T-cell (primary cell): ENCODE data around the gene ZNF502. TPM values are rescaled to one million over a fixed set of nuclear protein-coding genes. Genes with fewer than 3 reads are reported as not detected.
A peak's percentile ranks its signal among the peaks of the same experiment; 100 is the strongest.

Source experiments
- ATAC-seq, 4 experiments: fragments of 200-7000 bp in 3 of 4; fragments of 150-1000 bp in 1 of 4; cut with Tn5 transposase; replicated peaks in 1 of 4; 1 replicate in 3 of 4; 2 replicates in 1 of 4; pipeline ENCODE4 v1.10.0; 2021; ENCODE audit warnings: moderate library complexity in 3 of 4, mild to moderate bottlenecking in 2 of 4, moderate number of reproducible peaks in 1 of 4
- CTCF ChIA-PET, 2 donors: fragments of 300-600 bp; sonication (Branson Sonifier 250); formaldehyde crosslinking; loops; one replicate each; lab custom pipeline; 2022; ENCODE audit warnings: antibody characterized with exemption in 2 of 2; lab: Charles Lee
- POLR2A ChIA-PET, 2 donors: fragments of 300-600 bp; sonication (Branson Sonifier 250); formaldehyde crosslinking; loops; one replicate each; lab custom pipeline; 2022; ENCODE audit warnings: antibody characterized with exemption in 2 of 2; lab: Charles Lee
- DNase-seq, 35 experiments: peaks; one replicate each; pipeline versions ENCODE4 v3.0.0 to v3.0.0-alpha.2; 2013 to 2023
- H3K27ac ChIP-seq: one replicate; pipeline ENCODE4 v1.5.1; 2013; ENCODE audit warnings: low read length
- H3K27me3 ChIP-seq, 2 experiments: replicated peaks in 1 of 2; 1 replicate in 1 of 2; 2 replicates in 1 of 2; pipeline versions ENCODE4 v1.6.1 to v1.7.0; 2013; ENCODE audit warnings: low read length in 1 of 2, mixed read lengths in 1 of 2; ENCODE audit not compliant: control insufficient read depth in 2 of 2, insufficient read depth in 2 of 2; ENCODE audit errors: extremely low read depth in 1 of 2
- H3K36me3 ChIP-seq, 2 donors: 1 replicate in 1 of 2; 2 replicates in 1 of 2; pipeline versions ENCODE4 v1.6.1 to v1.7.0; 2013; ENCODE audit warnings: low read length in 1 of 2; ENCODE audit not compliant: control insufficient read depth in 2 of 2, insufficient read depth in 1 of 2; ENCODE audit errors: extremely low read depth in 1 of 2
- H3K4me1 ChIP-seq, 2 experiments: 1 replicate in 1 of 2; 2 replicates in 1 of 2; pipeline versions ENCODE4 v1.6.1 to v1.7.0; 2013; ENCODE audit warnings: low read length in 2 of 2, mixed read lengths in 1 of 2; ENCODE audit not compliant: insufficient read depth in 2 of 2, control insufficient read depth in 1 of 2; ENCODE audit errors: extremely low read depth in 1 of 2
- H3K4me3 ChIP-seq, 2 donors: 1 replicate in 1 of 2; 2 replicates in 1 of 2; pipeline versions ENCODE4 v1.5.1 to v1.7.0; 2013; ENCODE audit warnings: mild to moderate bottlenecking in 2 of 2, low read length in 1 of 2, moderate library complexity in 1 of 2; ENCODE audit not compliant: control insufficient read depth in 1 of 2; ENCODE audit errors: extremely low read depth in 1 of 2
- H3K9me3 ChIP-seq: 2 replicates; pipeline ENCODE4 v1.7.0; 2013
- H3K27ac Mint-ChIP-seq, 2 donors: one replicate each; pipeline ENCODE4 v1.8.0; 2020 to 2021; ENCODE audit warnings: mild to moderate bottlenecking in 2 of 2, mixed read lengths in 2 of 2
- H3K27me3 Mint-ChIP-seq, 2 donors: one replicate each; pipeline ENCODE4 v1.8.0; 2021 to 2022; ENCODE audit warnings: mixed read lengths in 2 of 2
- H3K36me3 Mint-ChIP-seq: one replicate; pipeline ENCODE4 v1.8.0; 2021; ENCODE audit warnings: mixed read lengths
- H3K4me1 Mint-ChIP-seq, 3 donors: one replicate each; pipeline ENCODE4 v1.8.0; 2020 to 2022; ENCODE audit warnings: mixed read lengths in 3 of 3, mild to moderate bottlenecking in 1 of 3
- H3K4me3 Mint-ChIP-seq, 3 donors: one replicate each; pipeline ENCODE4 v1.8.0; 2020 to 2022; ENCODE audit warnings: mild to moderate bottlenecking in 3 of 3, mixed read lengths in 3 of 3, moderate library complexity in 3 of 3
- H3K9me3 Mint-ChIP-seq, 3 donors: one replicate each; pipeline ENCODE4 v1.8.0; 2020 to 2022; ENCODE audit warnings: mixed read lengths in 3 of 3
- WGBS: methylation state at CpG from one replicate; pipeline ENCODE4 v1.1.5; 2013; ENCODE audit warnings: missing lambda C conversion rate; ENCODE audit not compliant: insufficient coverage; 5-methylcytosine and 5-hydroxymethylcytosine counted together
- total RNA-seq, 35 experiments: library from RNA in 6 of 35; stranded (reverse) in 6 of 35; fragments of 120-200 nt in 1 of 35; gene quantifications; one replicate each; pipeline versions ENCODE4 v1.2.1 to v1.2.4 and lab custom pipeline; 2013 to 2026

The ZNF502 gene
- total RNA-seq, 5 donors from 2014 or later (not counting 1 experiment from before 2014, with no cell fraction given), result 1.9 to 4.6 (median 2.7) TPM

- H3K27ac ChIP-seq, result peak within 1 kb of the TSS; percentile 77
- peaks cover 11 to 16% of the 10 kb centered on the region in 2 experiments for H3K4me1 ChIP-seq
- H3K4me3 Mint-ChIP-seq, result peak within 1 kb of the TSS; percentile 85 to 89 (median 85)
- peaks cover 4 to 5% of the 10 kb centered on the region in 2 donors for H3K36me3 ChIP-seq
- peak; percentile 84 to 100 (median 93) for DNase-seq
- no peaks in the 10 kb centered on the region for H3K27me3 ChIP-seq
- peaks cover 34 to 37% (median 34%) of the 10 kb centered on the region in 3 donors for H3K4me1 Mint-ChIP-seq
- ATAC-seq, result peak; percentile 97 to 99 (median 98)
- H3K27me3 Mint-ChIP-seq, result no peaks in the 10 kb centered on the region
- peaks cover 26% of the 10 kb centered on the region for H3K36me3 Mint-ChIP-seq
- WGBS, result under 1% methylated on average over 64 of the region's 64 CpGs
- peaks cover 0 to 18% (median 9%) of the 10 kb centered on the region in 3 donors for H3K9me3 Mint-ChIP-seq
- peak within 1 kb of the TSS; percentile 89 to 99 for H3K4me3 ChIP-seq
- CTCF ChIA-PET, result interaction anchor here in 1 of 2 donors (1.2 to 1.4 kb wide), 2 partner anchors 32 to 248 kb away, joined by 3 to 5 read pairs; partner anchors contain the start of gene ZNF501
- POLR2A ChIA-PET, result interaction anchor here in 1 of 2 donors (0.6 to 1.2 kb wide), 3 partner anchors 32 to 438 kb away, joined by 3 read pairs; partner anchors contain the start of genes EXOSC7, ZDHHC3 and ZNF501
- H3K27ac Mint-ChIP-seq, result peak within 1 kb of the TSS; percentile 77 to 80
- peaks cover 5% of the 10 kb centered on the region for H3K9me3 ChIP-seq
Observed at GRCh38 chr3:44761424-44762169, 49.1 kb downstream of the ZNF502 start, which contains the start of the genes KIAA1143 and KIF15. Gene KIAA1143, minus strand, starts transcription at chr3:44761619. Its CDS starts 17 bp downstream, at chr3:44761602. Gene KIF15, plus strand, starts transcription at chr3:44761794. Its CDS starts 72 bp downstream, at chr3:44761866.

GRCh38 chr3:44762170-44762677 lies 49.8 kb downstream of the ZNF502 start:
- peaks cover 30 to 35% (median 32%) of the 10 kb centered on the region in 3 donors for H3K4me1 Mint-ChIP-seq
- H3K27me3 ChIP-seq, result no peaks in the 10 kb centered on the region
- no peaks in the 10 kb centered on the region for H3K9me3 ChIP-seq
- POLR2A ChIA-PET, result interaction anchor here (0.7 to 1.2 kb wide), 3 partner anchors 214 to 423 kb away, joined by 3 to 5 read pairs (median 3); partner anchors contain the start of genes EXOSC7 (in 1 of the 2), TCAIM (in 1 of the 2) and ZDHHC3 (in 1 of the 2)
- DNase-seq (peak in 1 of 35 experiments; percentile 6), ATAC-seq (no peak)
- H3K9me3 Mint-ChIP-seq, result peaks cover 3 to 16% (median 8%) of the 10 kb centered on the region in 3 donors
- peaks cover 4 to 5% of the 10 kb centered on the region in 2 donors for H3K36me3 ChIP-seq
- H3K36me3 Mint-ChIP-seq, result peaks cover 24% of the 10 kb centered on the region
- no peaks in the 10 kb centered on the region for H3K27me3 Mint-ChIP-seq
- H3K4me3 ChIP-seq, result peak overlapping the region; percentile 89 to 99
- CTCF ChIA-PET, result interaction anchor here in 1 of 2 donors (1.2 to 1.4 kb wide), 2 partner anchors 33 to 249 kb away, joined by 3 to 5 read pairs; partner anchors contain the start of gene ZNF501
- no peak overlapping the region for H3K27ac Mint-ChIP-seq
- peaks cover 11 to 16% of the 10 kb centered on the region in 2 experiments for H3K4me1 ChIP-seq
- peak overlapping the region; percentile 85 to 89 (median 85) for H3K4me3 Mint-ChIP-seq
- no peak overlapping the region for H3K27ac ChIP-seq
- no CpG with 5 or more reads among the region's 9 CpGs for WGBS

DNA sequence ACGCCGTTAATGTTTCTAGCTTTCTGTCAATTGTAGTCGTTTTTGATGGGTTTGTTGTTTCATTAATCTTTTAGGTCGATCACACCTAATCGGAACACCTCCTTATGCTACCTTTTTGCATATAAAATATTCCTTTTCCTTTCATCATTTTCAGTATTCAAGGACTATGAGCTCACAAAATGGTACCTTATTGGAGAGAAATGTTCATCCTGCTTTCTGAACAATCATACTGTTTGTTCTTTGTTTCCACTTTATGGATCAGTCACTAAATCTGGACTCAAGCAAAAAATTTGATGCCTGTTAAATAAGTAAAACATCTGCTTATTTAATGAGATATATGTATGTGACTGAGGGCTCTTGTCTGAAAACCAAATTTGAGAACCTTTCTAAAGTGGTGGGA lies 50.2 kb downstream of the ZNF502 start:
- no peak for ATAC-seq
- Mint-ChIP-seq H3K27me3 (no peaks in the 10 kb centered on the region), H3K4me3 (peak overlapping the region; percentile 85 to 89 (median 85)), H3K36me3 (peaks cover 19% of the 10 kb centered on the region), H3K9me3 (peaks cover 4 to 11% (median 4%) of the 10 kb centered on the region in 3 donors), H3K27ac (no peak overlapping the region), H3K4me1 (peaks cover 26 to 30% (median 27%) of the 10 kb centered on the region in 3 donors)
- Histone ChIP-seq H3K4me1 (peaks cover 11 to 16% of the 10 kb centered on the region in 2 experiments), H3K27ac (no peak overlapping the region), H3K9me3 (no peaks in the 10 kb centered on the region), H3K36me3 (peaks cover under 1 to 4% of the 10 kb centered on the region in 2 donors), H3K4me3 (no peak overlapping the region), H3K27me3 (no peaks in the 10 kb centered on the region)
- ChIA-PET CTCF (interaction anchor here (0.7 to 1.2 kb wide), 2 partner anchors 33 to 100 kb away, joined by 5 to 7 read pairs; partner anchors contain the start of gene ZNF501 (in 1 of the 2)), POLR2A (interaction anchor here (0.7 kb wide), 2 partner anchors 243 to 424 kb away, joined by 3 to 5 read pairs; partner anchors contain the start of gene TCAIM (in 1 of the 2))
- no CpG with 5 or more reads among the region's 5 CpGs for WGBS
- no peak for DNase-seq

DNA sequence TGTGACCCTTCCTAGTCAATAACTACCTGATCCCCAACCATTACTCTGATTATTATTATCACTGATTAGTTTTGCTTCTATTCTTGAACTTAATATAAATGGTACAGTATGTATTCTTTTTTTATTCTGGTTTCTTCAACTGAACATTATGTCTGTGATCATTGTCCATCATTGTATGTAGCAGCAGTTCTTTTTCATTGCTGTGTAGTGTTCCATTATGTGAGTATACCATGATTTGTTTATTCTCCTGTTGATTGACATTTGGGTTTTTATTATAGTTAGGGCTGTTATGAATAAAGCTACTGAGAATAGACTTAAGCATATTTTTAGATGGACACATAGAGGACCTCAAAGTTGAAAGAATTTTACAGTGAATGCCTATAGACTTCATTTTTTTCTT lies 51.8 kb downstream of the ZNF502 start:
- Histone ChIP-seq H3K9me3 (no peaks in the 10 kb centered on the region), H3K27me3 (no peaks in the 10 kb centered on the region), H3K36me3 (peaks cover 0 to under 1% of the 10 kb centered on the region in 2 donors), H3K4me3 (no peak overlapping the region), H3K4me1 (peaks cover 11 to 16% of the 10 kb centered on the region in 2 experiments), H3K27ac (no peak overlapping the region)
- ATAC-seq (no peak), DNase-seq (no peak)
- Mint-ChIP-seq H3K36me3 (peaks cover 5% of the 10 kb centered on the region), H3K4me3 (no peak overlapping the region), H3K9me3 (peaks cover 0 to 4% (median 1%) of the 10 kb centered on the region in 3 donors), H3K4me1 (peaks cover 15 to 18% (median 15%) of the 10 kb centered on the region in 3 donors), H3K27ac (no peak overlapping the region), H3K27me3 (no peaks in the 10 kb centered on the region)
- ChIA-PET POLR2A (no interaction called here), CTCF (no interaction called here)

DNA sequence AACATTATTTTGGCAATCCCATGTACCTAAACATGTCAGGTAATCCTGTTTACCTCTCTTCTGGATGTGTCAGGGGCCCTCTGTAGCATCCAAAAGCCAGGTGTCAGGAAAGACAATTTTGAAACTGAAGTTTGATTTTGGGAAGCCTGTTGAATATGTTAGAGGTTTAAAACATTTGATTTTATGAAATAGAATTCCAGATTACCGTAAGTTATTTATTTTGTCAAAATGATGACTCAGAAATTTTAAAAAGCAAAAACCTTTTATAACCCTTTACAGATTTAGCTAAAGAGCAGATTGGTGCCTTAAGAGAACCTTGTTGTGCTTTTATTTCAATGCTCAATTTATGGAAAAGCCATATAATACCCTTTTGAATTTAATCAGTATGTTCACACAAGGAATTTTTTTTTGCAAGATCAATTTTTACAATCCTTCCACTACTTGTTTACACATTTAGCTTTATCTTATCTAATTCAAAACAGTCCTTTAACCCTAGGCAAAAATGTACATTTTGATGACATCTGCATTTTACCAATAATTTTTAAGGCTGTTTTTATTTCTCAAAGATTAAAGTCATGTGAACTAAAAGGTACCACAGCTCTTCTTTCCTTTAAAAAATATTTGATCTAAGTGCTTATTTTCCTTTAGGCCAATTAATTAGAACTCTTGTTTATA lies 59.1 kb downstream of the ZNF502 start:
- CTCF ChIA-PET, result interaction anchor here in 1 of 2 donors (0.7 kb wide), 1 partner anchor 38 kb away, joined by 4 read pairs; no protein-coding TSS in a partner anchor
- H3K36me3 ChIP-seq, result no peaks in the 10 kb centered on the region

More for the DNA sequence above, 59.1 kb downstream of the ZNF502 start:
- Mint-ChIP-seq H3K27me3 (no peaks in the 10 kb centered on the region), H3K4me1 (no peaks in the 10 kb centered on the region), H3K9me3 (peaks cover 8 to 15% (median 10%) of the 10 kb centered on the region in 3 donors), H3K27ac (no peak overlapping the region), H3K4me3 (no peak overlapping the region), H3K36me3 (peaks cover 4% of the 10 kb centered on the region)
- no CpG with 5 or more reads among the region's 1 CpG for WGBS
- Histone ChIP-seq H3K27me3 (no peaks in the 10 kb centered on the region), H3K4me1 (no peaks in the 10 kb centered on the region), H3K27ac (no peak overlapping the region), H3K9me3 (peaks cover 3% of the 10 kb centered on the region), H3K4me3 (no peak overlapping the region)
- POLR2A ChIA-PET, result interaction anchor here (0.6 to 0.7 kb wide), 2 partner anchors 12 to 43 kb away, joined by 3 read pairs; no protein-coding TSS in a partner anchor
- DNase-seq, result no peak
- no peak for ATAC-seq
